A673 (cell line): ENCODE results near the gene CMIP. TPM values are rescaled to one million over a fixed set of nuclear protein-coding genes. Genes with fewer than 3 reads are reported as not detected.

Experiments
- BruUV-seq: library from RNA; stranded (reverse); fragments of 400-500 nt; replicated peaks from 2 replicates; lab custom pipeline; 2021; lab: Mats Ljungman, UMichigan
- CTCF ChIA-PET: fragments of 300-600 bp; sonication (Branson Sonifier 250); formaldehyde crosslinking; loops from one replicate; lab custom pipeline; 2022; ENCODE audit warnings: antibody characterized with exemption; lab: Charles Lee
- POLR2A ChIA-PET: fragments of 300-600 bp; sonication (Branson Sonifier 250); formaldehyde crosslinking; loops from one replicate; lab custom pipeline; 2022; ENCODE audit warnings: antibody characterized with exemption; ENCODE audit not compliant: low non-redundant PET; lab: Charles Lee
- DNase-seq: peaks from one replicate; pipeline ENCODE4 v3.0.0-alpha.2; 2015; ENCODE audit warnings: low spot score
- H3K27ac ChIP-seq: fragments of 200-600 bp; sonication (generic); 2 replicates; pipeline ENCODE4 v1.5.1; 2016; ENCODE audit warnings: mixed run types, low read depth, mild to moderate bottlenecking, mixed read lengths, antibody characterized with exemption, low read length; ENCODE audit not compliant: poor library complexity, severe bottlenecking
- H3K27me3 ChIP-seq: fragments of 200-600 bp; sonication (generic); replicated peaks from 2 replicates; pipeline ENCODE4 v1.6.1; 2017; ENCODE audit warnings: mixed run types, low read depth, mild to moderate bottlenecking, mixed read lengths, antibody characterized with exemption, low read length; ENCODE audit not compliant: insufficient read depth, poor library complexity
- H3K36me3 ChIP-seq: fragments of 200-600 bp; sonication (generic); 2 replicates; pipeline ENCODE4 v1.6.1; 2016; ENCODE audit warnings: mixed run types, mild to moderate bottlenecking, mixed read lengths, antibody characterized with exemption, low read length; ENCODE audit not compliant: insufficient read depth, poor library complexity, severe bottlenecking
- H3K4me1 ChIP-seq: fragments of 200-600 bp; sonication (generic); 2 replicates; pipeline ENCODE4 v1.6.1; 2017; ENCODE audit warnings: mixed run types, mild to moderate bottlenecking, mixed read lengths, antibody characterized with exemption, low read length; ENCODE audit not compliant: insufficient read depth, poor library complexity, severe bottlenecking
- H3K4me3 ChIP-seq: fragments of 200-600 bp; sonication (generic); 2 replicates; pipeline ENCODE4 v1.5.1; 2016; ENCODE audit warnings: low read depth, mixed run types, mild to moderate bottlenecking, mixed read lengths, low read length; ENCODE audit not compliant: poor library complexity, severe bottlenecking
- H3K9me3 ChIP-seq: fragments of 200-600 bp; sonication (generic); 2 replicates; pipeline ENCODE4 v1.6.1; 2016; ENCODE audit warnings: mixed run types, low read depth, mild to moderate bottlenecking, mixed read lengths, antibody characterized with exemption, low read length; ENCODE audit not compliant: poor library complexity, severe bottlenecking
- CTCF ChIP-seq: fragments of 300-800, 200-600 bp; sonication (generic); conservative IDR thresholded peaks from 2 replicates; pipeline ENCODE4 v1.5.1; 2017; ENCODE audit warnings: low read depth, mild to moderate bottlenecking, antibody characterized with exemption, low read length, moderate library complexity, mixed read lengths
- EZH2 ChIP-seq: fragments of 200-600 bp; sonication (generic); IDR thresholded peaks from 2 replicates; pipeline ENCODE4 v1.6.1; 2017; ENCODE audit warnings: borderline replicate concordance, low read depth, mild to moderate bottlenecking, mixed read lengths, antibody characterized with exemption, low read length; ENCODE audit not compliant: poor library complexity, severe bottlenecking
- intact Hi-C: fragments of 100-400 bp; cut with micrococcal nuclease; formaldehyde crosslinking; loops from one replicate; pipeline ENCODE4 v1.10.0; 2022; ENCODE audit not compliant: unreplicated experiment
- total RNA-seq: library from RNA; stranded (reverse); gene quantifications from 2 replicates; pipeline ENCODE4 v1.2.3, GENCODE V29; 2021

The CMIP gene
- total RNA-seq, 1 experiment from 2014 or later: 25.5 TPM

- Histone ChIP-seq H3K4me1 (peaks cover 8% of the 10 kb centered on the region), H3K4me3 (no peak overlapping the region), H3K36me3 (no peaks in the 10 kb centered on the region), H3K9me3 (no peaks in the 10 kb centered on the region), H3K27ac (no peak overlapping the region), H3K27me3 (no peaks in the 10 kb centered on the region)
- ChIA-PET POLR2A (no interaction called here), CTCF (no interaction called here)
- no TSS peak for BruUV-seq
- intact Hi-C loops: no loop called here
- DNase-seq: no peak
- TF ChIP-seq EZH2 (no peak), CTCF (no peak)
Observed at GRCh38 chr16:81639348-81639747, 194.7 kb downstream of the CMIP start.

GRCh38 chr16:81639931-81640680 lies 195.5 kb downstream of the CMIP start:
- no peaks in the 10 kb centered on the region for H3K9me3 ChIP-seq
- H3K36me3 ChIP-seq: no peaks in the 10 kb centered on the region
- no peak overlapping the region for H3K27ac ChIP-seq
- H3K4me1 ChIP-seq: peaks cover 8% of the 10 kb centered on the region
- CTCF ChIA-PET: no interaction called here
- no peak for TF ChIP-seq CTCF
- no peak for DNase-seq
- POLR2A ChIA-PET: no interaction called here
- intact Hi-C loops: no loop called here
- H3K4me3 ChIP-seq: no peak overlapping the region
- no TSS peak for BruUV-seq
- no peaks in the 10 kb centered on the region for H3K27me3 ChIP-seq

- no peak overlapping the region for H3K27ac ChIP-seq
- ChIA-PET CTCF (no interaction called here), POLR2A (no interaction called here)
- no peak for TF ChIP-seq EZH2
- DNase-seq: no peak
- no peaks in the 10 kb centered on the region for H3K27me3 ChIP-seq
- no peaks in the 10 kb centered on the region for H3K9me3 ChIP-seq
- no peaks in the 10 kb centered on the region for H3K36me3 ChIP-seq
- no peak overlapping the region for H3K4me3 ChIP-seq
- peaks cover 8% of the 10 kb centered on the region for H3K4me1 ChIP-seq
- intact Hi-C loops: no loop called here
- no TSS peak for BruUV-seq
Observed at GRCh38 chr16:81640681-81641070, 196.1 kb downstream of the CMIP start.
